ENCODE measurements around the gene RALGPS1.
A peak's percentile ranks its signal among the peaks of the same experiment; 100 is the strongest.
"Not testable (repeated sequence)": the region's sequence is repeated elsewhere in the genome, so short reads cannot be mapped to it uniquely, and the experiment has no call there.

The RALGPS1 gene

GRCh38 chr9:127146841-127147240 lies 232.3 kb downstream of the RALGPS1 start:
- DNase-seq (ENCODE audit: extremely low read depth in 1 of 2, low read depth in 1 of 2) = not testable (repeated sequence)

- DNase-seq (ENCODE audit: extremely low read depth in 1 of 2, low read depth in 1 of 2) = no peak
Observed at GRCh38 chr9:127147251-127147650, 232.7 kb downstream of the RALGPS1 start.

GRCh38 chr9:127148014-127148413 lies 233.4 kb downstream of the RALGPS1 start:
- DNase-seq (ENCODE audit: extremely low read depth in 1 of 2, low read depth in 1 of 2) = no peak

- DNase-seq (ENCODE audit: extremely low read depth in 1 of 2, low read depth in 1 of 2) = no peak
Observed at GRCh38 chr9:127149010-127149409, 234.4 kb downstream of the RALGPS1 start.

- DNase-seq (ENCODE audit: extremely low read depth in 1 of 2, low read depth in 1 of 2) = no peak
Observed at GRCh38 chr9:127149463-127150390, 235.1 kb downstream of the RALGPS1 start.

GRCh38 chr9:127153501-127153900 lies 238.9 kb downstream of the RALGPS1 start:
- DNase-seq (ENCODE audit: extremely low read depth in 1 of 2, low read depth in 1 of 2) = no peak

GRCh38 chr9:127154003-127154389 lies 239.4 kb downstream of the RALGPS1 start:
- DNase-seq (ENCODE audit: extremely low read depth in 1 of 2, low read depth in 1 of 2) = no peak

GRCh38 chr9:127154390-127155191 lies 240.0 kb downstream of the RALGPS1 start:
- DNase-seq (ENCODE audit: extremely low read depth in 1 of 2, low read depth in 1 of 2) = peak in 1 of 2 donors; percentile 17

- DNase-seq (ENCODE audit: extremely low read depth in 1 of 2, low read depth in 1 of 2) = no peak
Observed at GRCh38 chr9:127155314-127155960, 240.9 kb downstream of the RALGPS1 start.

GRCh38 chr9:127158786-127159324 lies 244.3 kb downstream of the RALGPS1 start:
- DNase-seq (ENCODE audit: extremely low read depth in 1 of 2, low read depth in 1 of 2) = no peak

GRCh38 chr9:127159325-127159801 lies 244.8 kb downstream of the RALGPS1 start:
- no peak for DNase-seq (ENCODE audit: extremely low read depth in 1 of 2, low read depth in 1 of 2)

- no peak for DNase-seq (ENCODE audit: extremely low read depth in 1 of 2, low read depth in 1 of 2)
Observed at GRCh38 chr9:127159949-127160610, 245.5 kb downstream of the RALGPS1 start.

GRCh38 chr9:127161081-127161624 lies 246.6 kb downstream of the RALGPS1 start:
- no peak for DNase-seq (ENCODE audit: extremely low read depth in 1 of 2, low read depth in 1 of 2)

GRCh38 chr9:127162046-127162863 lies 247.7 kb downstream of the RALGPS1 start:
- no peak for DNase-seq (ENCODE audit: extremely low read depth in 1 of 2, low read depth in 1 of 2)

GRCh38 chr9:127162864-127163365 lies 248.3 kb downstream of the RALGPS1 start:
- DNase-seq (ENCODE audit: extremely low read depth in 1 of 2, low read depth in 1 of 2) = no peak

- no peak for DNase-seq (ENCODE audit: extremely low read depth in 1 of 2, low read depth in 1 of 2)
Observed at GRCh38 chr9:127163409-127163808, 248.8 kb downstream of the RALGPS1 start.

GRCh38 chr9:127165116-127165515 lies 250.5 kb downstream of the RALGPS1 start:
- no peak for DNase-seq (ENCODE audit: extremely low read depth in 1 of 2, low read depth in 1 of 2)

- DNase-seq (ENCODE audit: extremely low read depth in 1 of 2, low read depth in 1 of 2) = no peak
Observed at GRCh38 chr9:127166111-127166510, 251.5 kb downstream of the RALGPS1 start.
